Tibial artery (tissue), 4 donors: ENCODE data around the gene LAMA5.

ENCODE experiments used
- DNase-seq, 2 donors: peaks; one replicate each; pipeline ENCODE4 v3.0.0-alpha.2; 2019
- H3K27ac ChIP-seq, 2 donors: fragments of 200-600 bp; sonication (generic) in 1 of 2; 1 replicate in 1 of 2; 2 replicates in 1 of 2; pipeline ENCODE4 v1.5.1; 2018 to 2019; ENCODE audit warnings: mild to moderate bottlenecking in 1 of 2
- H3K27me3 ChIP-seq, 2 donors: fragments of 200-600 bp; sonication (generic) in 1 of 2; one replicate each; pipeline versions ENCODE4 v1.5.1 to v1.6.0; 2016 to 2019
- H3K36me3 ChIP-seq, 3 donors: fragments of 200-600 bp; sonication (generic) in 2 of 3; one replicate each; pipeline ENCODE4 v1.5.1; 2016 to 2019; ENCODE audit warnings: mild to moderate bottlenecking in 2 of 3
- H3K4me1 ChIP-seq, 4 donors: fragments of 200-600 bp; sonication (generic) in 2 of 4; 1 replicate in 3 of 4; 2 replicates in 1 of 4; pipeline ENCODE4 v1.5.1; 2016 to 2019
- H3K4me3 ChIP-seq, 2 donors: fragments of 200-600 bp; sonication (generic) in 1 of 2; 1 replicate in 1 of 2; 2 replicates in 1 of 2; pipeline ENCODE4 v1.5.1; 2018 to 2019; ENCODE audit warnings: mild to moderate bottlenecking in 2 of 2
- H3K9me3 ChIP-seq, 3 donors: fragments of 200-600 bp; sonication (generic) in 1 of 3; one replicate each; pipeline ENCODE4 v1.5.1; 2016 to 2019
- intact Hi-C: fragments of 100-400 bp; cut with DNase I; formaldehyde crosslinking; loops from one replicate; pipeline ENCODE4 v1.15.0; 2023; ENCODE audit warnings: low total_unique reads
- TF ChIP-seq, protein P1 (sequence below), 2 experiments: fragments of 200-600 bp in 1 of 2; fragments of 450-650 bp in 1 of 2; IDR thresholded peaks; one replicate each; pipeline ENCODE4 v1.5.1; 2017 to 2019; ENCODE audit warnings: antibody characterized with exemption in 2 of 2, mild to moderate bottlenecking in 1 of 2, moderate library complexity in 1 of 2

Gene LAMA5

DNA sequence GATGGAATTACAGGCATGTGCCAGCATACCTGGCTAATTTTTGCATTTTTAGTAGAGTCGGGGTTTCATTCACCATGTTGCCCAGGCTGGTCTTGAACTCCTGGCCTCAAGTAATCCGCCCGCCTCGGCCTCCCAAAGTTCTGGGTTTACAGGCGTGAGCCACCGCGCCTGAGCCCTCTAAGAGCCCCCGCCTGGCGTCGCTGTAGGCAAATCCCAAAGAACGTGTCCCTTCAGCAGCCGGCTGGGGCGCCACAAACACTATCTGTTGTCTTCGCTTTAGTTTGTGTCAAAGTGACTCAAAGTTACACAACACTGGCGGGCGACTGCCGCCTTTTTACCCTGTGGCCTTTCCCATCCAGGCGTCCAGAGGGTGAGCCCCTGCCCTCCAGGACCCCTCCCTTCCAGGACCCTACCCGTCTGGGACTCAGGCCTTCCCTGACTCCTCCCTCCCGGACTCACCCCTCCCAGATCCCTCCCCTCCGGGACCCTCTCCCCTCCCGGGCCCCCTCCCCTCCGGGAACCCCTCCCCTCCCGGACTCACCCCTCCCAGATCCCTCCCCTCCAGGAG, 65.3 kb downstream of the LAMA5 start:
- H3K36me3 ChIP-seq: peaks cover 10 to 52% (median 23%) of the 10 kb centered on the region in 3 donors
- H3K9me3 ChIP-seq: no peaks in the 10 kb centered on the region
- peaks cover 11 to 32% (median 22%) of the 10 kb centered on the region in 4 donors for H3K4me1 ChIP-seq
- TF ChIP-seq, protein P1, sequence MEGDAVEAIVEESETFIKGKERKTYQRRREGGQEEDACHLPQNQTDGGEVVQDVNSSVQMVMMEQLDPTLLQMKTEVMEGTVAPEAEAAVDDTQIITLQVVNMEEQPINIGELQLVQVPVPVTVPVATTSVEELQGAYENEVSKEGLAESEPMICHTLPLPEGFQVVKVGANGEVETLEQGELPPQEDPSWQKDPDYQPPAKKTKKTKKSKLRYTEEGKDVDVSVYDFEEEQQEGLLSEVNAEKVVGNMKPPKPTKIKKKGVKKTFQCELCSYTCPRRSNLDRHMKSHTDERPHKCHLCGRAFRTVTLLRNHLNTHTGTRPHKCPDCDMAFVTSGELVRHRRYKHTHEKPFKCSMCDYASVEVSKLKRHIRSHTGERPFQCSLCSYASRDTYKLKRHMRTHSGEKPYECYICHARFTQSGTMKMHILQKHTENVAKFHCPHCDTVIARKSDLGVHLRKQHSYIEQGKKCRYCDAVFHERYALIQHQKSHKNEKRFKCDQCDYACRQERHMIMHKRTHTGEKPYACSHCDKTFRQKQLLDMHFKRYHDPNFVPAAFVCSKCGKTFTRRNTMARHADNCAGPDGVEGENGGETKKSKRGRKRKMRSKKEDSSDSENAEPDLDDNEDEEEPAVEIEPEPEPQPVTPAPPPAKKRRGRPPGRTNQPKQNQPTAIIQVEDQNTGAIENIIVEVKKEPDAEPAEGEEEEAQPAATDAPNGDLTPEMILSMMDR (IDR thresholded peaks at IDR 0.05): peak; percentile 93 to 97
- peak; percentile 95 to 96 for DNase-seq
- H3K27ac ChIP-seq: peak overlapping the region; percentile 99
- peak overlapping the region; percentile 82 to 89 for H3K4me3 ChIP-seq
- H3K27me3 ChIP-seq: no peaks in the 10 kb centered on the region
- intact Hi-C loops: loop anchor here (2.0 kb wide), 1 partner anchor 75 kb away; no protein-coding TSS in a partner anchor

DNA sequence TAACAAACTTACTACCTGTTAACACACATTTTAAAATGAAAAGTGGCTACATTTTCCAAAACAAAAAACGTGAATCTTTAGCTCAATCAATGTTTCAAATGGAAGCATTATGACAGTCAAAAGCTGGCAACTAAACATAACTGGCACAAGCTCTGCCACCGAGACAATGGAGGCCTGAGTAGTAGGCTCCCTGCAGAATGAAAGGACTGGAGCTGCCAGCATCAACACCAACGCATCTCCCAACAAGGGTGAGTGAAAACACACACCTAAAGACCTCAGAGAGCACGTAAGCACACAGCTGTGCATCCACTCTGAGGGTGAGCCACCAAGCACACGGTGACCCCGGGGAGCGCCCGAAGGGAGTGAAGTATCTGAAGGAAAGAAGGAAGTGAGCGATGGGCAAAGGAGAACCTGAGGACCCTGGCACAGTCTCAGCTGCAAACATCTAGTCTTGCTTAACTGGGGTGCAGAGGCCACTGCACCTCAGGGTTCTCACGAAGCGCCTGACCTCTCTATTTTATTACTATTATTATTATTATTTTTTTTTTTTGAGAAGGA, 65.9 kb downstream of the LAMA5 start:
- TF ChIP-seq, protein P1 (IDR thresholded peaks at IDR 0.05): no peak
- no peaks in the 10 kb centered on the region for H3K27me3 ChIP-seq
- H3K27ac ChIP-seq: peak overlapping the region; percentile 99
- no peak for DNase-seq
- intact Hi-C loops: no loop called here
- H3K9me3 ChIP-seq: no peaks in the 10 kb centered on the region
- H3K4me1 ChIP-seq: peaks cover 11 to 31% (median 22%) of the 10 kb centered on the region in 4 donors
- H3K36me3 ChIP-seq: peaks cover 4 to 52% (median 23%) of the 10 kb centered on the region in 3 donors
- no peak overlapping the region for H3K4me3 ChIP-seq

DNA sequence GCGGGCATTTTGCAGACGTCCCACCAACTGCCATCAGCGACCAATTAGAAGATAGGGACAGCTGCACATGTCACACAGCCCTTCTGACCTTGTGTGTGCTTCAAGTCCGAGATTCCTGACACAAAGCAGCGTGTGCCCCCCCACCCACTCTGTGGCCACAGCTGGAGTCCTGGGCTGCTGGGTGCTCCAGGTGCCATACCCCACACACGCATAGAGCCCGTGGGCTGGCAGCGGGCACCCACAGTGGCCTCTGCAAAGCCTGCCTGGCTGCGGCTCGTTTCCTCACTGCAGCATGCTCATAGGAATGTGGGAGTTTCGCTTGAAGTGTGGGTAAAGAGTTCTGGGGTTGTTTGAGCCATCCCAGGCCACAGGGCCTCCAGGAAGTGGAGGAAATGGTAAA, 66.8 kb downstream of the LAMA5 start:
- H3K36me3 ChIP-seq: peaks cover 8 to 52% (median 23%) of the 10 kb centered on the region in 3 donors
- H3K4me1 ChIP-seq: peaks cover 11 to 24% (median 19%) of the 10 kb centered on the region in 4 donors
- no peak overlapping the region for H3K27ac ChIP-seq
- H3K4me3 ChIP-seq: no peak overlapping the region
- H3K9me3 ChIP-seq: no peaks in the 10 kb centered on the region
- H3K27me3 ChIP-seq: no peaks in the 10 kb centered on the region
- intact Hi-C loops: no loop called here
- no peak for DNase-seq
- TF ChIP-seq, protein P1 (IDR thresholded peaks at IDR 0.05): no peak

DNA sequence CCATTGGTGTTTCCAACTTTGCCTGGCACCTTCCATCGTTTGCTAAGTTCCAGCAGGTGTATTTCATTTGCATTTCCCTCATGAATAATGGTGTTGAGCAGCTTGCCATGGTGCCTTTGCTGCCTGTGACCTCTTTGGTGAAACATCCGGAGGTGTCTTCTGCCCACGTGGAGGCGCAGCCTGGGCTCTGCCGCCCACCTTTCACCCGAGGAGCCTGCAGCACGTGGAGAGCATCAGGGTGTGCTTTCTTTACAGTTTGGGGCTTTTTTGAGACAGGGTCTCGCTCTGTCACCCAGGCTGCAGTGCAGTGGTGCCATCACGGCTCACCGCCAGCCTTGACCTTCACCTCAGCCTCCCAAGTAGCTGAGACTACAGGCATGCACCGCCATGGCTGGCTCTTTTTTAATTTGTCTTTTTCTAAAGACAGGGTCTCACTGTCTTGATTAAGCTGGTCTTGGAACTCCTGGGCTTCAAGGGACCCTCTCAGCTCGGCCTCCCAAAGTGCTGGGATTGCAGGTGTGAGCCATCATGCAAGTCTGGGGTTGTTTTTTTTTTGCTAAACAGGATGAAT, 67.4 kb downstream of the LAMA5 start:
- H3K36me3 ChIP-seq: peaks cover 12 to 51% (median 27%) of the 10 kb centered on the region in 3 donors
- H3K4me1 ChIP-seq: peaks cover 11 to 19% (median 13%) of the 10 kb centered on the region in 4 donors
- no peaks in the 10 kb centered on the region for H3K9me3 ChIP-seq
- H3K27ac ChIP-seq: no peak overlapping the region
- H3K27me3 ChIP-seq: no peaks in the 10 kb centered on the region
- no peak overlapping the region for H3K4me3 ChIP-seq
- intact Hi-C loops: no loop called here
- no peak for DNase-seq
- TF ChIP-seq, protein P1 (IDR thresholded peaks at IDR 0.05): no peak

DNA sequence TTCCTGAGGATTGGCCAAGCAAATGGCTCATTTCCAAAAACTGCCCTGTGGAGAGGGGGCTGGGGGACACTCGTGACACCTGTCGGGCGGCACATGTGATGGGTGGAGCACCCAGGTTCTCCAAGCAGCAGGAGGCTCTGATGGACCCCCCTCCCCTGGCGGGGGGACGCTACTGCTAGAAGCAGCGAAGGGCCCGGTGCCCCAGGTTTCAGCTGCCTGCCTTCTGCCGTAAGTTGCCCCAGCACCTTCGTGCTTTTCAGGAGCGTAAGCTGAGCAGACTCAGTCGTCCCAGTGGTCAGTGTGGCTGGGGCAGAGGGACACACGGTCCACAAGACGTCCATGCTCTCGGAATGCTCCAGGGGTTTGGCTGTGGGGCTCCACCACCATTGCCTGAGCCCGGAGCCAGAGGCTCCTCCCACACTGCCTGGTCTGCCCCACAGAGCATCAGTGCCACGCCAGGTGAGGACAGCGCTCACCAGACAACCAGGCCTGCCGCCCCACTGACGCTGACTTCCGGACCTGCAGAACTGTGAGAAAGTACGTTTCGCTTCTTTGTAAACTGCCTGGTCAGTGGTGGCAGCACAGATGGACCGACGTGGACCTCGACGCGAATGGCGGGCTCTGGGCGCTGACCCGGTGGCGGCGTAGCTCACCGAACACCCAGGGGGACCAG, 68.4 kb downstream of the LAMA5 start:
- DNase-seq: no peak
- no peak overlapping the region for H3K4me3 ChIP-seq
- no peaks in the 10 kb centered on the region for H3K9me3 ChIP-seq
- peaks cover 1 to 8% (median 4%) of the 10 kb centered on the region in 4 donors for H3K4me1 ChIP-seq
- TF ChIP-seq, protein P1 (IDR thresholded peaks at IDR 0.05): no peak
- H3K27ac ChIP-seq: no peak overlapping the region
- intact Hi-C loops: no loop called here
- H3K36me3 ChIP-seq: peaks cover 8 to 51% (median 28%) of the 10 kb centered on the region in 3 donors
- H3K27me3 ChIP-seq: no peaks in the 10 kb centered on the region
